HCT116 (cell line): ENCODE data around the gene ANKRD44. TPM values are rescaled to one million over a fixed set of nuclear protein-coding genes. Genes with fewer than 3 reads are reported as not detected.

Experiments used
- ATAC-seq: fragments of 200-7000 bp; cut with Tn5 transposase; 2 replicates; pipeline ENCODE4 v1.9.1; 2020; ENCODE audit warnings: mild to moderate bottlenecking, moderate library complexity
- BruUV-seq: library from RNA; stranded (reverse); fragments of 400-500 nt; replicated peaks from 2 replicates; lab custom pipeline; 2021; lab: Mats Ljungman, UMichigan
- CTCF ChIA-PET: fragments of 300-600 bp; sonication (Branson Sonifier 250); formaldehyde crosslinking; loops from one replicate; lab custom pipeline; 2021; ENCODE audit warnings: antibody characterized with exemption; lab: Charles Lee
- POLR2A ChIA-PET: fragments of 300-600, 350-600 bp; sonication (Branson Sonifier 250); formaldehyde crosslinking; loops from one replicate; lab custom pipeline; 2021; ENCODE audit warnings: antibody characterized with exemption; lab: Charles Lee
- RAD21 ChIA-PET, 2 experiments: fragments of 300-600 bp; sonication (Branson Sonifier 250); formaldehyde crosslinking; loops; one replicate each; lab custom pipeline; 2023; ENCODE audit warnings: low total read pairs in 2 of 2; ENCODE audit not compliant: uncharacterized antibody in 2 of 2, unreplicated experiment in 2 of 2, low non-redundant PET in 1 of 2; lab: Charles Lee
- DNase-seq: peaks from one replicate; pipeline ENCODE4 v3.0.0-alpha.2; 2010; ENCODE audit warnings: low read depth, low spot score
- H2AFZ ChIP-seq: fragments of 200-600 bp; shearing (Covaris generic), sonication (generic); 2 replicates; pipeline ENCODE4 v1.6.1; 2017; ENCODE audit warnings: low read depth, mixed run types, mixed read lengths, antibody characterized with exemption, low read length; ENCODE audit not compliant: poor library complexity, severe bottlenecking
- H3K27ac ChIP-seq: 2 replicates; pipeline ENCODE4 v1.5.1; 2012; ENCODE audit warnings: low read depth, low read length
- H3K27me3 ChIP-seq: fragments of 200-600 bp; sonication (generic); 2 replicates; pipeline ENCODE4 v1.6.1; 2016; ENCODE audit warnings: mixed run types, low read length, mixed read lengths; ENCODE audit not compliant: insufficient read depth
- H3K36me3 ChIP-seq, 2 experiments: fragments of 200-500 bp in 1 of 2; fragments of 200-600 bp in 1 of 2; sonication (Bioruptor generic) in 1 of 2; sonication (generic) in 1 of 2; 2 replicates each; pipeline versions ENCODE4 v1.5.1 to v1.6.1; 2014 to 2016; ENCODE audit warnings: low read length in 2 of 2, inconsistent platforms in 1 of 2, mixed read lengths in 1 of 2, mixed run types in 1 of 2; ENCODE audit not compliant: insufficient read depth in 2 of 2, control insufficient read depth in 1 of 2
- H3K4me1 ChIP-seq, 2 experiments: fragments of 200-600 bp in 1 of 2; sonication (generic) in 1 of 2; 2 replicates each; pipeline versions ENCODE4 v1.5.1 to v1.6.1; 2012 to 2017; ENCODE audit warnings: low read length in 2 of 2, inconsistent platforms in 1 of 2, mild to moderate bottlenecking in 1 of 2, mixed read lengths in 1 of 2, mixed run types in 1 of 2, moderate library complexity in 1 of 2; ENCODE audit not compliant: insufficient read depth in 2 of 2, control insufficient read depth in 1 of 2
- H3K4me2 ChIP-seq: fragments of 200-600 bp; sonication (generic); 2 replicates; pipeline ENCODE4 v1.6.1; 2017; ENCODE audit warnings: mixed run types, low read length, mixed read lengths
- H3K4me3 ChIP-seq, 2 experiments: fragments of 200-600 bp in 1 of 2; sonication (generic) in 1 of 2; replicated peaks in 1 of 2; 2 replicates each; pipeline ENCODE4 v1.5.1; 2011 to 2016; ENCODE audit warnings: low read length in 2 of 2, control low read depth in 1 of 2, low read depth in 1 of 2, mild to moderate bottlenecking in 1 of 2, mixed read lengths in 1 of 2, mixed run types in 1 of 2
- H3K79me2 ChIP-seq: fragments of 200-600 bp; sonication (generic); 2 replicates; pipeline ENCODE4 v1.6.1; 2017; ENCODE audit warnings: mild to moderate bottlenecking, mixed run types, low read length, moderate library complexity, mixed read lengths; ENCODE audit not compliant: insufficient read depth
- H3K9ac ChIP-seq: fragments of 200-600 bp; sonication (generic); 2 replicates; pipeline ENCODE4 v1.6.1; 2016; ENCODE audit warnings: low read length, mixed read lengths
- H3K9me2 ChIP-seq: fragments of 200-600 bp; sonication (generic), shearing (Covaris generic); 2 replicates; pipeline ENCODE4 v1.6.1; 2017; ENCODE audit warnings: mixed run types, mild to moderate bottlenecking, moderate library complexity; ENCODE audit not compliant: insufficient read depth
- H3K9me3 ChIP-seq, 2 experiments: fragments of 200-500 bp in 1 of 2; fragments of 200-600 bp in 1 of 2; sonication (Bioruptor generic) in 1 of 2; sonication (generic) in 1 of 2; 2 replicates each; pipeline ENCODE4 v1.6.1; 2014 to 2017; ENCODE audit warnings: low read length in 2 of 2, mixed read lengths in 2 of 2, inconsistent platforms in 1 of 2, low read depth in 1 of 2, mild to moderate bottlenecking in 1 of 2, mixed run types in 1 of 2, moderate library complexity in 1 of 2; ENCODE audit not compliant: control insufficient read depth in 1 of 2, insufficient read depth in 1 of 2
- H4K20me1 ChIP-seq: fragments of 200-600 bp; sonication (generic), shearing (Covaris generic); 2 replicates; pipeline ENCODE4 v1.6.1; 2017; ENCODE audit warnings: mixed run types, mild to moderate bottlenecking, moderate library complexity; ENCODE audit not compliant: insufficient read depth
- CBX3 ChIP-seq: IDR thresholded peaks from 2 replicates; pipeline ENCODE4 v1.6.1; 2012; ENCODE audit warnings: low read depth
- EGR1 ChIP-seq: IDR thresholded peaks from 2 replicates; pipeline ENCODE4 v1.6.1; 2012; ENCODE audit warnings: low read depth
- ELF1 ChIP-seq: IDR thresholded peaks from 2 replicates; pipeline ENCODE4 v1.6.1; 2012; ENCODE audit warnings: low read depth, borderline replicate concordance
- EZH2 ChIP-seq: fragments of 200-600 bp; sonication (generic); IDR thresholded peaks from 2 replicates; pipeline ENCODE4 v1.6.1; 2017; ENCODE audit warnings: antibody characterized with exemption, mixed run types
- JUND ChIP-seq: IDR thresholded peaks from 2 replicates; pipeline ENCODE4 v1.6.1; 2012
- POLR2A ChIP-seq: IDR thresholded peaks from 2 replicates; pipeline ENCODE4 v1.7.0; 2011; ENCODE audit warnings: borderline replicate concordance; ENCODE audit not compliant: insufficient read depth, insufficient read length; ENCODE audit errors: extremely low read depth
- POLR2AphosphoS5 ChIP-seq: IDR thresholded peaks from 2 replicates; pipeline ENCODE4 v1.6.1; 2011; ENCODE audit warnings: mild to moderate bottlenecking, low read depth, low read length, moderate library complexity
- SIN3A ChIP-seq: IDR thresholded peaks from 2 replicates; pipeline ENCODE4 v1.6.1; 2012; ENCODE audit warnings: low read depth
- SP1 ChIP-seq: IDR thresholded peaks from 2 replicates; pipeline ENCODE4 v1.6.1; 2012; ENCODE audit warnings: low read depth
- SRF ChIP-seq: IDR thresholded peaks from 2 replicates; pipeline ENCODE4 v1.6.1; 2012; ENCODE audit warnings: low read depth
- YY1 ChIP-seq: IDR thresholded peaks from 2 replicates; pipeline ENCODE4 v1.6.1; 2011; ENCODE audit warnings: low read length, low read depth, moderate library complexity, mild to moderate bottlenecking; ENCODE audit not compliant: insufficient replicate concordance; ENCODE audit errors: extremely low read depth
- ZNF274 ChIP-seq: fragments of 200-500 bp; sonication (Bioruptor generic); IDR thresholded peaks from 2 replicates; pipeline ENCODE4 v1.6.1; 2014; ENCODE audit warnings: mild to moderate bottlenecking, low read depth, low read length, inconsistent platforms
- intact Hi-C: fragments of 100-400 bp; cut with micrococcal nuclease; formaldehyde crosslinking; loops from 2 replicates; pipeline ENCODE4 v1.10.0; 2022
- total RNA-seq: library from RNA; stranded (reverse); gene quantifications from one replicate; pipeline ENCODE4 v1.2.1, GENCODE V29; 2021; ENCODE audit not compliant: unreplicated experiment
- TF ChIP-seq, protein P1 (sequence below), 3 experiments: fragments of 200-600 bp in 1 of 3; sonication (generic) in 1 of 3; IDR thresholded peaks in 2 of 3; conservative IDR thresholded peaks in 1 of 3; 2 replicates each; pipeline ENCODE4 v1.5.1; 2012 to 2017; ENCODE audit warnings: low read depth in 2 of 3, low read length in 2 of 3, antibody characterized with exemption in 1 of 3, borderline replicate concordance in 1 of 3, control low read depth in 1 of 3, mild to moderate bottlenecking in 1 of 3, mixed read lengths in 1 of 3, mixed run types in 1 of 3, moderate library complexity in 1 of 3; ENCODE audit not compliant: insufficient read depth in 1 of 3
- TF ChIP-seq, protein P2 (sequence below): IDR thresholded peaks from 2 replicates; pipeline ENCODE4 v1.6.1; 2012; ENCODE audit warnings: low read depth
- TF ChIP-seq, protein P3 (sequence below): IDR thresholded peaks from 2 replicates; pipeline ENCODE4 v1.6.1; 2012

The ANKRD44 gene
- total RNA-seq, 1 experiment from 2014 or later = 2.7 TPM

DNA sequence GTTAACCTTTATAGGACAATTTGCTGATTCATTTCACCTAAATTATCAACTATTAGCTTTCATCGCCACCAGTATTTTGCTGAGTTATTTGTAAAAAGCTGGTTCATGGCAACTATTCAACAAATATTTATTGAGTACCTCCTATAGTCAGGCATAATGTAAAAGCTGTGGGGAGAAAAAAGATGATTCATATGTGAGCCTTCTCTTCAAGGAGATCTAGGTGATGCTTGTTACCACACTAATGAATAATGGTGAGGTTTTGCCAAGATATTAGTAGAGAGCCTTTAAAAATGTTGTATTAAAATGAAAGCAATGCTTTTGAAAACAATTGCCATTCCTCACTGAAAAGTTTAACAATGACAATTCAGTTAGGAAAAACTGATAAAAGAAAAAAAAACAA is 187.8 kb downstream of the ANKRD44 start (continued):
- TF ChIP-seq, protein P1, sequence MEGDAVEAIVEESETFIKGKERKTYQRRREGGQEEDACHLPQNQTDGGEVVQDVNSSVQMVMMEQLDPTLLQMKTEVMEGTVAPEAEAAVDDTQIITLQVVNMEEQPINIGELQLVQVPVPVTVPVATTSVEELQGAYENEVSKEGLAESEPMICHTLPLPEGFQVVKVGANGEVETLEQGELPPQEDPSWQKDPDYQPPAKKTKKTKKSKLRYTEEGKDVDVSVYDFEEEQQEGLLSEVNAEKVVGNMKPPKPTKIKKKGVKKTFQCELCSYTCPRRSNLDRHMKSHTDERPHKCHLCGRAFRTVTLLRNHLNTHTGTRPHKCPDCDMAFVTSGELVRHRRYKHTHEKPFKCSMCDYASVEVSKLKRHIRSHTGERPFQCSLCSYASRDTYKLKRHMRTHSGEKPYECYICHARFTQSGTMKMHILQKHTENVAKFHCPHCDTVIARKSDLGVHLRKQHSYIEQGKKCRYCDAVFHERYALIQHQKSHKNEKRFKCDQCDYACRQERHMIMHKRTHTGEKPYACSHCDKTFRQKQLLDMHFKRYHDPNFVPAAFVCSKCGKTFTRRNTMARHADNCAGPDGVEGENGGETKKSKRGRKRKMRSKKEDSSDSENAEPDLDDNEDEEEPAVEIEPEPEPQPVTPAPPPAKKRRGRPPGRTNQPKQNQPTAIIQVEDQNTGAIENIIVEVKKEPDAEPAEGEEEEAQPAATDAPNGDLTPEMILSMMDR (IDR thresholded peaks at IDR 0.05 in 2 of 3, conservative IDR thresholded peaks at IDR 0.05 in 1 of 3; ENCODE audit: borderline replicate concordance in 1 of 3, insufficient read depth in 1 of 3, low read depth in 2 of 3, low read length in 2 of 3) = no peak
- no peak for TF ChIP-seq CBX3
- no peak for TF ChIP-seq SRF
- TF ChIP-seq, protein P2, sequence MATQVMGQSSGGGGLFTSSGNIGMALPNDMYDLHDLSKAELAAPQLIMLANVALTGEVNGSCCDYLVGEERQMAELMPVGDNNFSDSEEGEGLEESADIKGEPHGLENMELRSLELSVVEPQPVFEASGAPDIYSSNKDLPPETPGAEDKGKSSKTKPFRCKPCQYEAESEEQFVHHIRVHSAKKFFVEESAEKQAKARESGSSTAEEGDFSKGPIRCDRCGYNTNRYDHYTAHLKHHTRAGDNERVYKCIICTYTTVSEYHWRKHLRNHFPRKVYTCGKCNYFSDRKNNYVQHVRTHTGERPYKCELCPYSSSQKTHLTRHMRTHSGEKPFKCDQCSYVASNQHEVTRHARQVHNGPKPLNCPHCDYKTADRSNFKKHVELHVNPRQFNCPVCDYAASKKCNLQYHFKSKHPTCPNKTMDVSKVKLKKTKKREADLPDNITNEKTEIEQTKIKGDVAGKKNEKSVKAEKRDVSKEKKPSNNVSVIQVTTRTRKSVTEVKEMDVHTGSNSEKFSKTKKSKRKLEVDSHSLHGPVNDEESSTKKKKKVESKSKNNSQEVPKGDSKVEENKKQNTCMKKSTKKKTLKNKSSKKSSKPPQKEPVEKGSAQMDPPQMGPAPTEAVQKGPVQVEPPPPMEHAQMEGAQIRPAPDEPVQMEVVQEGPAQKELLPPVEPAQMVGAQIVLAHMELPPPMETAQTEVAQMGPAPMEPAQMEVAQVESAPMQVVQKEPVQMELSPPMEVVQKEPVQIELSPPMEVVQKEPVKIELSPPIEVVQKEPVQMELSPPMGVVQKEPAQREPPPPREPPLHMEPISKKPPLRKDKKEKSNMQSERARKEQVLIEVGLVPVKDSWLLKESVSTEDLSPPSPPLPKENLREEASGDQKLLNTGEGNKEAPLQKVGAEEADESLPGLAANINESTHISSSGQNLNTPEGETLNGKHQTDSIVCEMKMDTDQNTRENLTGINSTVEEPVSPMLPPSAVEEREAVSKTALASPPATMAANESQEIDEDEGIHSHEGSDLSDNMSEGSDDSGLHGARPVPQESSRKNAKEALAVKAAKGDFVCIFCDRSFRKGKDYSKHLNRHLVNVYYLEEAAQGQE = no peak
- TF ChIP-seq POLR2A = no peak
- no peak for TF ChIP-seq EZH2
- no peak for TF ChIP-seq POLR2AphosphoS5

DNA sequence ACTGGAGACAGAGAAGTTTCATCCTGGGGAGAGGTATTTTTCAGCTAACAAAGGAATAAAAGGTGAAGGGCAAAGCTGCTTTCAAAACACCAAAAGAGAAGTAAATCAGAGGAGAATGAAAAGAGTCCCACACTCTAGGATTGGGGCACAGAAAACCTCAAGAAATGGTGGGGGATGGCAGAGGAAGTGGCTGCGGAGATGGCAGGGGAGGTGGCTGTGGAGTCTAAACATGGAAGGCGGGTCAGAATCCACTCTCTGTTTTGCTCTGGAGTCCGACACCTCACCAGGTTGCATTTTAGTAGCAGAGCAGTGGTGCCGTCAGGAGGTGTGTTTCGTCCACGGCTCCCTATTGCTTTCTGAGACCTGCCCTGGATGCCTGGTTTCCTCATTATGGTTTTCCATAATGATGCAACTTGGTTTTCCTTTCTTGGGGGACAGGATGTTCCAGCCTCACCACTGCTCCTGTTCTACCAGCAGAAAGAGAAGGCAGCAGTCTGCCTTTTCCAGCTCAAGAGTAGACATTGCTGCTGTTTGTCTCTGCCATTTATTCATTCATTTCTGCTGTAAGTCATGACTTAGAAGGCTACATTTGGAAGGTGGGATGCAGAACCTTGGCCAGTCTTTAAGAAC is 188.7 kb downstream of the ANKRD44 start:
- H3K27me3 ChIP-seq = no peaks in the 10 kb centered on the region
- H4K20me1 ChIP-seq = no peaks in the 10 kb centered on the region
- ATAC-seq (no peak), DNase-seq (no peak)
- BruUV-seq = no TSS peak
- H3K4me1 ChIP-seq = no peaks in the 10 kb centered on the region
- CTCF ChIA-PET = interaction anchor here (2.2 kb wide), 1 partner anchor 9 kb away, joined by 7 read pairs; no protein-coding TSS in a partner anchor
- RAD21 ChIA-PET = no interaction called here
- no peaks in the 10 kb centered on the region for H3K9me2 ChIP-seq
- H3K4me3 ChIP-seq = no peak overlapping the region
- H3K4me2 ChIP-seq = no peak overlapping the region
- H3K79me2 ChIP-seq = no peaks in the 10 kb centered on the region
- intact Hi-C loops = no loop called here
- no peak overlapping the region for H2AFZ ChIP-seq
- H3K27ac ChIP-seq = no peak overlapping the region
- H3K36me3 ChIP-seq = no peaks in the 10 kb centered on the region
- no peak overlapping the region for H3K9ac ChIP-seq
- H3K9me3 ChIP-seq = no peaks in the 10 kb centered on the region
- POLR2A ChIA-PET = no interaction called here
- TF ChIP-seq POLR2A (no peak), EGR1 (no peak), JUND (no peak), EZH2 (no peak), SP1 (no peak), YY1 (no peak), CBX3 (no peak), SIN3A (no peak), POLR2AphosphoS5 (no peak), ZNF274 (no peak), ELF1 (no peak)
- TF ChIP-seq, protein P2 = no peak
- TF ChIP-seq, protein P3, sequence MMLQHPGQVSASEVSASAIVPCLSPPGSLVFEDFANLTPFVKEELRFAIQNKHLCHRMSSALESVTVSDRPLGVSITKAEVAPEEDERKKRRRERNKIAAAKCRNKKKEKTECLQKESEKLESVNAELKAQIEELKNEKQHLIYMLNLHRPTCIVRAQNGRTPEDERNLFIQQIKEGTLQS = no peak
